ENCODE results near the gene PCDHA9.

The PCDHA9 gene

DNA sequence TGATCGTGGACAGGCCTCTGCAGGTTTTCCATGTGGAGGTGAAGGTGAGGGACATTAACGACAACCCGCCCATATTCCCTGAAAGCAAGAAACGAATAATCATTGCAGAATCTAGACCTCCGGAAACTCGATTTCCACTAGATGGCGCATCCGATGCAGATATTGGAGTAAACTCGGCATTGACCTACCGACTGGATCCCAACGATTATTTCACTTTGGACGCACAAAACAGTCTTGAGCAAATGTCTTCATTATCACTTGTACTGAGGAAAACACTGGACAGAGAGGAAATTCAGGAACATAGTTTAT is 34.4 kb downstream of the PCDHA9 start:
- Mint-ChIP-seq H3K36me3 (ENCODE audit: low read depth) (peaks cover 85% of the 10 kb centered on the region), H3K27me3 (ENCODE audit: low read depth) (no peaks in the 10 kb centered on the region), H3K9me3 (peaks cover 59% of the 10 kb centered on the region), H3K27ac (no peak overlapping the region), H3K4me1 (no peaks in the 10 kb centered on the region), H3K4me3 (no peak overlapping the region)
- TF ChIP-seq, protein P1, sequence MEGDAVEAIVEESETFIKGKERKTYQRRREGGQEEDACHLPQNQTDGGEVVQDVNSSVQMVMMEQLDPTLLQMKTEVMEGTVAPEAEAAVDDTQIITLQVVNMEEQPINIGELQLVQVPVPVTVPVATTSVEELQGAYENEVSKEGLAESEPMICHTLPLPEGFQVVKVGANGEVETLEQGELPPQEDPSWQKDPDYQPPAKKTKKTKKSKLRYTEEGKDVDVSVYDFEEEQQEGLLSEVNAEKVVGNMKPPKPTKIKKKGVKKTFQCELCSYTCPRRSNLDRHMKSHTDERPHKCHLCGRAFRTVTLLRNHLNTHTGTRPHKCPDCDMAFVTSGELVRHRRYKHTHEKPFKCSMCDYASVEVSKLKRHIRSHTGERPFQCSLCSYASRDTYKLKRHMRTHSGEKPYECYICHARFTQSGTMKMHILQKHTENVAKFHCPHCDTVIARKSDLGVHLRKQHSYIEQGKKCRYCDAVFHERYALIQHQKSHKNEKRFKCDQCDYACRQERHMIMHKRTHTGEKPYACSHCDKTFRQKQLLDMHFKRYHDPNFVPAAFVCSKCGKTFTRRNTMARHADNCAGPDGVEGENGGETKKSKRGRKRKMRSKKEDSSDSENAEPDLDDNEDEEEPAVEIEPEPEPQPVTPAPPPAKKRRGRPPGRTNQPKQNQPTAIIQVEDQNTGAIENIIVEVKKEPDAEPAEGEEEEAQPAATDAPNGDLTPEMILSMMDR (IDR thresholded peaks at IDR 0.05; ENCODE audit: unreplicated experiment in 3 of 3) = no peak

DNA sequence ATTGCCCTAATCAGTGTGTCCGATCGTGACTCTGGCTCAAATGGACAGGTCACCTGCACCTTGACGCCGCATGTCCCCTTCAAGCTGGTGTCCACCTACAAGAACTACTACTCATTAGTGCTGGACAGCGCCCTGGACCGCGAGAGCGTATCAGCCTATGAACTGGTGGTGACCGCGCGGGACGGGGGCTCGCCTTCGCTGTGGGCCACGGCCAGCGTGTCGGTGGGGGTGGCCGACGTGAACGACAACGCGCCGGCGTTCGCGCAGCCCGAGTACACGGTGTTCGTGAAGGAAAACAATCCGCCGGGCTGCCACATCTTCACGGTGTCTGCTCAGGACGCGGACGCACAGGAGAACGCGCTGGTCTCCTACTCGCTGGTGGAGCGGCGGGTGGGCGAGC is 35.2 kb downstream of the PCDHA9 start:
- Mint-ChIP-seq H3K36me3 (ENCODE audit: low read depth) (peaks cover 84% of the 10 kb centered on the region), H3K27me3 (ENCODE audit: low read depth) (no peaks in the 10 kb centered on the region), H3K27ac (no peak overlapping the region), H3K4me3 (no peak overlapping the region), H3K9me3 (peaks cover 62% of the 10 kb centered on the region), H3K4me1 (no peaks in the 10 kb centered on the region)
- TF ChIP-seq, protein P1 (IDR thresholded peaks at IDR 0.05; ENCODE audit: unreplicated experiment in 3 of 3) = no peak

DNA sequence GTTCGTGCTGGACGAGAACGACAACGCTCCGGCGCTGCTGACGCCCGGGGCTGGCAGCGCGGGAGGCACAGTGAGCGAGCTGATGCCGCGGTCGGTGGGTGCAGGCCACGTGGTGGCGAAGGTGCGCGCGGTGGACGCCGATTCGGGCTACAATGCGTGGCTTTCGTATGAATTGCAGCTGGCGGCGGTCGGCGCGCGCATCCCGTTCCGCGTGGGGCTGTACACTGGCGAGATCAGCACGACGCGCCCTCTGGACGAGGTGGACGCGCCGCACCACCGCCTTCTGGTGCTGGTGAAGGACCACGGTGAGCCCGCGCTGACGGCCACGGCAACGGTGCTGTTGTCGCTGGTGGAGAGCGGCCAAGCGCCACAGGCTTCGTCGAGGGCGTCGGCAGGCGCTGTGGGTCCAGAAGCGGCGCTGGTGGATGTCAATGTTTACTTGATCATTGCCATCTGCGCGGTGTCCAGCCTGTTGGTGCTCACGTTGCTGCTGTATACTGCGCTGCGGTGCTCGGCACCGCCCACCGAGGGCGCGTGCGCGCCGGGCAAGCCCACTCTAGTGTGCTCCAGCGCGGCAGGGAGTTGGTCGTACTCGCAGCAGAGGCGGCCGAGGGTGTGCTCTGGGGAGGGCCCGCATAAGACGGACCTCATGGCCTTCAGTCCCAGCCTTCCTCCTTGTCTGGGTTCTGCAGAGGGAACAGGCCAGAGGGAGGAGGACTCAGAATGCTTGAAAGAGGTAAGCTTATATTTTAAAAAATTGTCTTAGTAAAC is 35.9 kb downstream of the PCDHA9 start:
- H3K27me3 Mint-ChIP-seq (ENCODE audit: low read depth) = no peaks in the 10 kb centered on the region
- H3K36me3 Mint-ChIP-seq (ENCODE audit: low read depth) = peaks cover 77% of the 10 kb centered on the region
- TF ChIP-seq, protein P1 (IDR thresholded peaks at IDR 0.05; ENCODE audit: unreplicated experiment in 3 of 3) = no peak

More for the DNA sequence above, 35.9 kb downstream of the PCDHA9 start:
- Mint-ChIP-seq H3K27ac (no peak overlapping the region), H3K4me1 (no peaks in the 10 kb centered on the region), H3K4me3 (no peak overlapping the region), H3K9me3 (peaks cover 59% of the 10 kb centered on the region)

All from nephron (organoid).